IPS DF 6.9 (cell line): ENCODE results near the gene USP16.
"Not testable (repeated sequence)": the region's sequence is repeated elsewhere in the genome, so short reads cannot be mapped to it uniquely, and the experiment has no call there.

ENCODE experiments used
- DNase-seq: peaks from one replicate; pipeline ENCODE4 v3.0.0-alpha.2; 2013; ENCODE audit warnings: low read depth, low spot score
- H3K27ac ChIP-seq: one replicate; pipeline ENCODE4 v1.5.1; 2013; ENCODE audit warnings: low read length, control low read depth
- H3K27me3 ChIP-seq: 2 replicates; pipeline ENCODE4 v1.6.1; 2013; ENCODE audit warnings: mild to moderate bottlenecking, low read length; ENCODE audit not compliant: control insufficient read depth, insufficient read depth
- H3K36me3 ChIP-seq: 2 replicates; pipeline ENCODE4 v1.6.1; 2013; ENCODE audit warnings: low read length; ENCODE audit not compliant: control insufficient read depth, insufficient read depth
- H3K4me1 ChIP-seq: 2 replicates; pipeline ENCODE4 v1.6.1; 2013; ENCODE audit warnings: low read length; ENCODE audit not compliant: control insufficient read depth, insufficient read depth
- H3K4me3 ChIP-seq: 2 replicates; pipeline ENCODE4 v1.5.1; 2013; ENCODE audit warnings: mild to moderate bottlenecking, low read length
- H3K9me3 ChIP-seq: 2 replicates; pipeline ENCODE4 v1.6.1; 2013; ENCODE audit warnings: low read length, inconsistent platforms; ENCODE audit not compliant: control insufficient read depth, insufficient read depth
- WGBS: extraction: QIAGEN DNeasy Blood & Tissue Kit; methylation state at CpG from one replicate; pipeline ENCODE4 v1.1.7; 2013; ENCODE audit warnings: mixed read lengths, missing lambda C conversion rate; ENCODE audit not compliant: insufficient read length, insufficient coverage; 5-methylcytosine and 5-hydroxymethylcytosine counted together

USP16 gene

GRCh38 chr21:29024474-29025327 lies at the start of gene USP16:
Gene USP16 (plus strand): TSS chr21:29024668. CDS start chr21:29027914, 3,246 bp downstream.
- Histone ChIP-seq H3K36me3 (no peaks in the 10 kb centered on the region), H3K27ac (no peak within 1 kb of the TSS), H3K9me3 (no peaks in the 10 kb centered on the region), H3K4me3 (peak within 1 kb of the TSS; percentile 96), H3K4me1 (peaks cover 2% of the 10 kb centered on the region; the same call in 1 of the 2 replicates), H3K27me3 (no peaks in the 10 kb centered on the region)
- no CpG with 5 or more reads among the region's 48 CpGs for WGBS
- DNase-seq: peak; percentile 92

GRCh38 chr21:28975397-28975796 lies 49.1 kb upstream of the USP16 start:
- Histone ChIP-seq H3K27me3 (no peaks in the 10 kb centered on the region), H3K4me3 (no peak overlapping the region), H3K4me1 (no peaks in the 10 kb centered on the region), H3K9me3 (no peaks in the 10 kb centered on the region), H3K36me3 (no peaks in the 10 kb centered on the region; the same call in 1 of the 2 replicates), H3K27ac (no peak overlapping the region)
- DNase-seq: no peak
- no CpG with 5 or more reads among the region's 3 CpGs for WGBS

GRCh38 chr21:28979092-28979491 lies 45.4 kb upstream of the USP16 start:
- no peak overlapping the region for H3K27ac ChIP-seq
- no CpG with 5 or more reads among the region's 1 CpG for WGBS
- no peaks in the 10 kb centered on the region for H3K9me3 ChIP-seq
- no peaks in the 10 kb centered on the region for H3K4me1 ChIP-seq
- no peaks in the 10 kb centered on the region for H3K27me3 ChIP-seq
- H3K36me3 ChIP-seq: no peaks in the 10 kb centered on the region; the same call in 1 of the 2 replicates
- H3K4me3 ChIP-seq: no peak overlapping the region
- DNase-seq: no peak

- no CpG with 5 or more reads among the region's 1 CpG for WGBS
- no peak for DNase-seq
- Histone ChIP-seq H3K36me3 (no peaks in the 10 kb centered on the region; the same call in 1 of the 2 replicates), H3K27me3 (no peaks in the 10 kb centered on the region), H3K27ac (no peak overlapping the region), H3K4me3 (no peak overlapping the region), H3K4me1 (no peaks in the 10 kb centered on the region), H3K9me3 (no peaks in the 10 kb centered on the region)
Observed at GRCh38 chr21:28982637-28983036, 41.8 kb upstream of the USP16 start.

- DNase-seq: no peak
- WGBS: no CpG with 5 or more reads among the region's 4 CpGs
- Histone ChIP-seq H3K27ac (no peak overlapping the region), H3K36me3 (no peaks in the 10 kb centered on the region), H3K4me1 (no peaks in the 10 kb centered on the region), H3K27me3 (no peaks in the 10 kb centered on the region), H3K9me3 (no peaks in the 10 kb centered on the region), H3K4me3 (no peak overlapping the region)
Observed at GRCh38 chr21:28986677-28987076, 37.8 kb upstream of the USP16 start.

- H3K36me3 ChIP-seq, H3K27ac ChIP-seq, H3K27me3 ChIP-seq, H3K9me3 ChIP-seq, DNase-seq, H3K4me3 ChIP-seq, H3K4me1 ChIP-seq: not testable (repeated sequence)
- no CpG with 5 or more reads among the region's 6 CpGs for WGBS
Observed at GRCh38 chr21:28988146-28988545, 36.3 kb upstream of the USP16 start.

- peak overlapping the region; percentile 86 for H3K4me3 ChIP-seq
- WGBS: no CpG with 5 or more reads among the region's 14 CpGs
- no peaks in the 10 kb centered on the region for H3K27me3 ChIP-seq
- H3K27ac ChIP-seq: no peak overlapping the region
- H3K4me1 ChIP-seq: no peaks in the 10 kb centered on the region
- no peaks in the 10 kb centered on the region for H3K9me3 ChIP-seq
- no peak for DNase-seq
- H3K36me3 ChIP-seq: no peaks in the 10 kb centered on the region
Observed at GRCh38 chr21:28991861-28992525, 32.5 kb upstream of the USP16 start.

GRCh38 chr21:28992526-28993292 lies 31.8 kb upstream of the USP16 start, which contains the start of gene LTN1:
Gene LTN1 (minus strand): TSS chr21:28992877. CDS start chr21:28992805, 72 bp downstream.
- H3K27me3 ChIP-seq: no peaks in the 10 kb centered on the region
- H3K4me1 ChIP-seq: no peaks in the 10 kb centered on the region
- H3K36me3 ChIP-seq: no peaks in the 10 kb centered on the region
- H3K4me3 ChIP-seq: peak within 1 kb of the TSS; percentile 86
- H3K27ac ChIP-seq: no peak within 1 kb of the TSS
- H3K9me3 ChIP-seq: no peaks in the 10 kb centered on the region
- no CpG with 5 or more reads among the region's 43 CpGs for WGBS
- DNase-seq: peak; percentile 98

GRCh38 chr21:28993293-28993629 lies 31.2 kb upstream of the USP16 start:
- Histone ChIP-seq H3K4me1 (no peaks in the 10 kb centered on the region), H3K4me3 (peak overlapping the region; percentile 23; the same call in 1 of the 2 replicates), H3K27ac (no peak overlapping the region), H3K36me3 (no peaks in the 10 kb centered on the region), H3K27me3 (no peaks in the 10 kb centered on the region), H3K9me3 (no peaks in the 10 kb centered on the region)
- no peak for DNase-seq
- no CpG with 5 or more reads among the region's 4 CpGs for WGBS

- Histone ChIP-seq H3K4me1 (no peaks in the 10 kb centered on the region), H3K36me3 (no peaks in the 10 kb centered on the region), H3K9me3 (no peaks in the 10 kb centered on the region), H3K27me3 (no peaks in the 10 kb centered on the region), H3K4me3 (peak overlapping the region; percentile 84), H3K27ac (no peak overlapping the region)
- no CpG with 5 or more reads among the region's 41 CpGs for WGBS
- peak; percentile 94 for DNase-seq
Observed at GRCh38 chr21:29002442-29003144, 21.9 kb upstream of the USP16 start.
